Spleen (tissue), 11 donors: Measurements from ENCODE around the gene ALX4. TPM values are rescaled to one million over a fixed set of nuclear protein-coding genes. Genes with fewer than 3 reads are reported as not detected.

Experiments
- DNase-seq: peaks from one replicate; pipeline ENCODE4 v3.0.0-alpha.2; 2020
- H3K27ac ChIP-seq, 8 donors: fragments of 200-600 bp; sonication (generic) in 7 of 8; 1 replicate in 4 of 8; 2 replicates in 4 of 8; pipeline versions ENCODE4 v1.5.0 to v1.8.0; 2016 to 2021; ENCODE audit warnings: inconsistent platforms in 4 of 8, mild to moderate bottlenecking in 4 of 8, moderate library complexity in 1 of 8
- H3K27me3 ChIP-seq, 7 donors: fragments of 200-600 bp; sonication (generic) in 6 of 7; replicated peaks in 1 of 7; 1 replicate in 4 of 7; 2 replicates in 3 of 7; pipeline versions ENCODE4 v1.5.0 to v1.8.0; 2016 to 2021; ENCODE audit warnings: inconsistent platforms in 3 of 7, mild to moderate bottlenecking in 1 of 7
- H3K36me3 ChIP-seq, 6 donors: fragments of 200-600 bp; sonication (generic) in 5 of 6; 1 replicate in 4 of 6; 2 replicates in 2 of 6; pipeline versions ENCODE4 v1.5.0 to v1.8.0; 2016 to 2021; ENCODE audit warnings: inconsistent platforms in 2 of 6
- H3K4me1 ChIP-seq, 6 donors: fragments of 200-600 bp; sonication (generic) in 5 of 6; 1 replicate in 3 of 6; 2 replicates in 3 of 6; pipeline versions ENCODE4 v1.5.0 to v1.8.0; 2016 to 2021; ENCODE audit warnings: inconsistent platforms in 3 of 6
- H3K4me3 ChIP-seq, 8 donors: fragments of 200-600 bp; sonication (generic) in 7 of 8; 1 replicate in 4 of 8; 2 replicates in 4 of 8; pipeline versions ENCODE4 v1.5.0 to v1.8.0; 2016 to 2021; ENCODE audit warnings: inconsistent platforms in 4 of 8, mild to moderate bottlenecking in 4 of 8, moderate library complexity in 2 of 8
- H3K9me3 ChIP-seq, 8 donors: fragments of 200-600 bp; sonication (generic) in 7 of 8; 1 replicate in 4 of 8; 2 replicates in 4 of 8; pipeline versions ENCODE4 v1.5.0 to v1.8.0; 2016 to 2021; ENCODE audit warnings: inconsistent platforms in 4 of 8
- POLR2A ChIP-seq, 3 donors: fragments of 450-650 bp; IDR thresholded peaks; one replicate each; pipeline ENCODE4 v1.5.1; 2017; ENCODE audit warnings: antibody characterized with exemption in 3 of 3, mild to moderate bottlenecking in 1 of 3
- POLR2AphosphoS5 ChIP-seq, 3 donors: sonication (generic); formaldehyde crosslinking; IDR thresholded peaks; one replicate each; pipeline ENCODE4 v1.5.1; 2017; ENCODE audit warnings: antibody characterized with exemption in 3 of 3
- WGBS, 5 donors: extraction: QIAGEN DNeasy Blood & Tissue Kit in 3 of 5; methylation state at CpG; one replicate each; pipeline versions ENCODE4 v1.1.5 to v1.1.7; 2013 to 2018; 5-methylcytosine and 5-hydroxymethylcytosine counted together
- intact Hi-C: fragments of 100-400 bp; cut with DNase I; formaldehyde crosslinking; loops from one replicate; pipeline ENCODE4 v1.15.0; 2023; ENCODE audit warnings: low total_unique reads
- polyA plus RNA-seq, 3 donors: library from polyadenylated mRNA; stranded (reverse); fragments of 200-250 nt; gene quantifications; one replicate each; pipeline ENCODE4 v1.2.1, GENCODE V29; 2013
- total RNA-seq, 7 donors: library from RNA; depleted of rRNA in 3 of 7; stranded (reverse); fragments of >200 nt in 3 of 7; fragmentation: NEBNext Ultra II Directional in 4 of 7; extraction: Animal tissue kit (Norgen Biotek cat#: 25700) in 4 of 7; gene quantifications; one replicate each; pipeline versions ENCODE4 v1.1.0 to v1.2.1, GENCODE V29; 2016 to 2021
- TF ChIP-seq, protein P1 (sequence below), 11 experiments: fragments of 200-600 bp in 7 of 11; fragments of 450-650 bp in 4 of 11; sonication (generic) in 4 of 11; IDR thresholded peaks in 8 of 11; conservative IDR thresholded peaks in 3 of 11; 1 replicate in 7 of 11; 2 replicates in 4 of 11; pipeline versions ENCODE4 v1.4.0 to v1.8.0; 2016 to 2021; ENCODE audit warnings: antibody characterized with exemption in 11 of 11, inconsistent platforms in 4 of 11, mild to moderate bottlenecking in 1 of 11
- donor health status: healthy with polysubstance abuse.
- donor health status: DM: no; HTN: no; CAD: no; lungs with moderate emphysema.
- donor health status: DM: no; HTN: no; CAD: no.
- donor health status: Bipolar disorder and iron deficiency.
- donor health status: healthy.
- donor health status: DM: no; HTN: no; CAD: no.
- donor health status: DM: yes; HTN: yes; CAD: no.

The ALX4 gene
- total and polyA plus RNA-seq, 10 donors = 0.11 TPM; not detected in 9

GRCh38 chr11:44326615-44327475 is 16.9 kb upstream of the ALX4 start:
- Histone ChIP-seq H3K9me3 (no peaks in the 10 kb centered on the region), H3K4me3 (no peak overlapping the region), H3K27ac (no peak overlapping the region), H3K36me3 (no peaks in the 10 kb centered on the region), H3K4me1 (no peaks in the 10 kb centered on the region), H3K27me3 (peaks cover 0 to 100% (median 46%) of the 10 kb centered on the region in 7 donors)
- 37 to 45% (median 42%) methylated on average over 10 to 15 of the region's 15 CpGs for WGBS, 5 donors
- intact Hi-C loops = no loop called here
- TF ChIP-seq POLR2A (IDR thresholded peaks at IDR 0.05) = no peak
- TF ChIP-seq, protein P1, sequence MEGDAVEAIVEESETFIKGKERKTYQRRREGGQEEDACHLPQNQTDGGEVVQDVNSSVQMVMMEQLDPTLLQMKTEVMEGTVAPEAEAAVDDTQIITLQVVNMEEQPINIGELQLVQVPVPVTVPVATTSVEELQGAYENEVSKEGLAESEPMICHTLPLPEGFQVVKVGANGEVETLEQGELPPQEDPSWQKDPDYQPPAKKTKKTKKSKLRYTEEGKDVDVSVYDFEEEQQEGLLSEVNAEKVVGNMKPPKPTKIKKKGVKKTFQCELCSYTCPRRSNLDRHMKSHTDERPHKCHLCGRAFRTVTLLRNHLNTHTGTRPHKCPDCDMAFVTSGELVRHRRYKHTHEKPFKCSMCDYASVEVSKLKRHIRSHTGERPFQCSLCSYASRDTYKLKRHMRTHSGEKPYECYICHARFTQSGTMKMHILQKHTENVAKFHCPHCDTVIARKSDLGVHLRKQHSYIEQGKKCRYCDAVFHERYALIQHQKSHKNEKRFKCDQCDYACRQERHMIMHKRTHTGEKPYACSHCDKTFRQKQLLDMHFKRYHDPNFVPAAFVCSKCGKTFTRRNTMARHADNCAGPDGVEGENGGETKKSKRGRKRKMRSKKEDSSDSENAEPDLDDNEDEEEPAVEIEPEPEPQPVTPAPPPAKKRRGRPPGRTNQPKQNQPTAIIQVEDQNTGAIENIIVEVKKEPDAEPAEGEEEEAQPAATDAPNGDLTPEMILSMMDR (IDR thresholded peaks at IDR 0.05 in 8 of 11, conservative IDR thresholded peaks at IDR 0.05 in 3 of 11) = no peak
- no peak for TF ChIP-seq POLR2AphosphoS5 (IDR thresholded peaks at IDR 0.05)
- DNase-seq = peak; percentile 51

- no peak for TF ChIP-seq POLR2A (IDR thresholded peaks at IDR 0.05)
- no peak for TF ChIP-seq POLR2AphosphoS5 (IDR thresholded peaks at IDR 0.05)
- TF ChIP-seq, protein P1 (IDR thresholded peaks at IDR 0.05 in 8 of 11, conservative IDR thresholded peaks at IDR 0.05 in 3 of 11) = no peak
- no peaks in the 10 kb centered on the region for H3K36me3 ChIP-seq
- H3K4me1 ChIP-seq = no peaks in the 10 kb centered on the region
- DNase-seq = no peak
- H3K4me3 ChIP-seq = no peak overlapping the region
- intact Hi-C loops = no loop called here
- 67 to 70% (median 68%) methylated on average over 5 of the region's 5 CpGs for WGBS, 5 donors
- H3K9me3 ChIP-seq = no peaks in the 10 kb centered on the region
- H3K27ac ChIP-seq = no peak overlapping the region
- peaks cover 0 to 100% (median 57%) of the 10 kb centered on the region in 7 donors for H3K27me3 ChIP-seq
These were observed 15.8 kb upstream of the ALX4 start for GRCh38 chr11:44325698-44326097.

- Histone ChIP-seq H3K9me3 (no peaks in the 10 kb centered on the region), H3K27me3 (peaks cover 0 to 100% (median 61%) of the 10 kb centered on the region in 7 donors), H3K36me3 (no peaks in the 10 kb centered on the region), H3K4me1 (peaks cover 0 to 4% (median 2%) of the 10 kb centered on the region in 6 donors), H3K4me3 (no peak overlapping the region), H3K27ac (no peak overlapping the region)
- intact Hi-C loops = no loop called here
- 58 to 74% (median 66%) methylated on average over 11 to 13 of the region's 13 CpGs for WGBS, 5 donors
- DNase-seq = no peak
- TF ChIP-seq, protein P1 (IDR thresholded peaks at IDR 0.05 in 8 of 11, conservative IDR thresholded peaks at IDR 0.05 in 3 of 11) = no peak
- no peak for TF ChIP-seq POLR2AphosphoS5 (IDR thresholded peaks at IDR 0.05)
- TF ChIP-seq POLR2A (IDR thresholded peaks at IDR 0.05) = no peak
These were observed 15.0 kb upstream of the ALX4 start for GRCh38 chr11:44324749-44325525.

DNA sequence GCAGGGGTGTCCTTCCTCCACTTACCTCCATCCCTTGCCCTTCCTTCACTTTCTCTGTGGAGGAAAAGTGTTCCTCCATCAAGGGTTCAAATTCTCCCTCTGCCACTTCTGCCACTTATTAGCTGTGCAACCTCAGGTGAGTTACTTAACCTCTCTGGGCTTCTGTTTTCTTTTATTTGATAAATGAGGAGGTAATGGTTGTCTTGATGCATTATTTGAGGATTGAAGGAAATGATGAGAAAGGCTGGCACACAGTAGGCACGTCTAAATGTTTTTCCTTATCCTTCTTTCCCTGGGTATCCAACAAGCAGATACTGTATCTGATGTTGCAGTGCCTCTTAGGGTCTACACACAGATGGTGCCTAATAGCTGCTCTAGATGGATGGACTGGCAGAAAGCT is 14.3 kb upstream of the ALX4 start:
- H3K4me3 ChIP-seq = no peak overlapping the region
- peaks cover 0 to 100% (median 68%) of the 10 kb centered on the region in 7 donors for H3K27me3 ChIP-seq
- H3K9me3 ChIP-seq = no peaks in the 10 kb centered on the region
- 38 to 66% (median 45%) methylated on average over 1 of the region's 1 CpG for WGBS, 5 donors
- no peak for DNase-seq
- no peak overlapping the region for H3K27ac ChIP-seq
- intact Hi-C loops = no loop called here
- peaks cover 0 to 11% (median 8%) of the 10 kb centered on the region in 6 donors for H3K4me1 ChIP-seq
- TF ChIP-seq POLR2A (IDR thresholded peaks at IDR 0.05) = no peak
- TF ChIP-seq, protein P1 (IDR thresholded peaks at IDR 0.05 in 8 of 11, conservative IDR thresholded peaks at IDR 0.05 in 3 of 11) = no peak
- no peak for TF ChIP-seq POLR2AphosphoS5 (IDR thresholded peaks at IDR 0.05)
- no peaks in the 10 kb centered on the region for H3K36me3 ChIP-seq
